Measurements from ENCODE around the gene STX8.

The STX8 gene

DNA sequence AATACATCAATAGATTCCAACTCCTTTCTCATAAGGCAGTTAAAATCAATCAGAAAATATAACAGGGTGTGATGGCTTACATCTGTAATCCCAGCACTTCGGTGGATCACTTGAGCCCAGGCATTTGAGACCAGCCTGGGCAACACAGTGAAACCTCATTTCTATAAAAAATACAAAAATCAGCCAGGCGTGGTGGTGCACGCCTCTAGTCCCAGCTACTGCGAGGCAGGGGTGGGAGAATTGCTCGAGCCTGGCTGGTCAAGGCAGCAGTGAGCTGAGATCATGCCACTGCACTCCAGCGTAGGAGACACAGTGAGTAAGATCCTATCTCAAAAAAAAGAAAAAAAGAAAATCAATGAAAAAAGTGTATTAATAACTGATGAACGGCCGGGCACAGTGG is 295.7 kb downstream of the STX8 start:
- no peak for TF ChIP-seq POLR2A (IDR thresholded peaks at IDR 0.05; ENCODE audit: low read depth, low read length)
- no peak for TF ChIP-seq POLR2AphosphoS5 (IDR thresholded peaks at IDR 0.05; ENCODE audit: low read depth, low read length)
- TF ChIP-seq TAF1 (IDR thresholded peaks at IDR 0.05; ENCODE audit: borderline replicate concordance, low read depth, low read length): no peak
- no peak for FAIRE-seq
- DNase-seq (ENCODE audit: insufficient read length): no peak

DNA sequence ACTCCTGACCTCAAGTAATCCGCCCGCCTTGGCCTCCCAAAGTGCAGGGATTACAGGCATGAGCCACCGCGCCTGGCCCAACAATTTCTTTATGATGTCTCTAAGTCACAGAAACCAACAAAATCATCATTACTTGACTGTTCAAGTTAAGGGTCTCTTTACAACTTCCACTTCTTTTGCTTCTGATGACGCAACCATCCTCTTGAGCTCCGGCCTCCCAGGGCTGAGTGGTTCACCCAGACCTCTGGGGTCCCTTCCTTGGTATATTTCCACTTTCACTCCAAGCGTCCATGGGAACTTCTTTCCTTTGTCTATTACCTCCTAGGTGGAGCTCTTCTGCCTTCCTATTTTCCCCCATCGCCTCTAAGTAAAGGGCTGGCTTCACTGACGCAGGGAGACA is 300.6 kb downstream of the STX8 start:
- TF ChIP-seq TAF1 (IDR thresholded peaks at IDR 0.05; ENCODE audit: borderline replicate concordance, low read depth, low read length) (no peak), POLR2A (IDR thresholded peaks at IDR 0.05; ENCODE audit: low read depth, low read length) (no peak), POLR2AphosphoS5 (IDR thresholded peaks at IDR 0.05; ENCODE audit: low read depth, low read length) (no peak)
- no peak for DNase-seq (ENCODE audit: insufficient read length)
- no peak for FAIRE-seq

- DNase-seq (ENCODE audit: insufficient read length): no peak
- TF ChIP-seq POLR2A (IDR thresholded peaks at IDR 0.05; ENCODE audit: low read depth, low read length) (no peak), TAF1 (IDR thresholded peaks at IDR 0.05; ENCODE audit: borderline replicate concordance, low read depth, low read length) (no peak), POLR2AphosphoS5 (IDR thresholded peaks at IDR 0.05; ENCODE audit: low read depth, low read length) (no peak)
- FAIRE-seq: no peak
These were observed 301.9 kb downstream of the STX8 start for GRCh38 chr17:9273428-9274391.

DNA sequence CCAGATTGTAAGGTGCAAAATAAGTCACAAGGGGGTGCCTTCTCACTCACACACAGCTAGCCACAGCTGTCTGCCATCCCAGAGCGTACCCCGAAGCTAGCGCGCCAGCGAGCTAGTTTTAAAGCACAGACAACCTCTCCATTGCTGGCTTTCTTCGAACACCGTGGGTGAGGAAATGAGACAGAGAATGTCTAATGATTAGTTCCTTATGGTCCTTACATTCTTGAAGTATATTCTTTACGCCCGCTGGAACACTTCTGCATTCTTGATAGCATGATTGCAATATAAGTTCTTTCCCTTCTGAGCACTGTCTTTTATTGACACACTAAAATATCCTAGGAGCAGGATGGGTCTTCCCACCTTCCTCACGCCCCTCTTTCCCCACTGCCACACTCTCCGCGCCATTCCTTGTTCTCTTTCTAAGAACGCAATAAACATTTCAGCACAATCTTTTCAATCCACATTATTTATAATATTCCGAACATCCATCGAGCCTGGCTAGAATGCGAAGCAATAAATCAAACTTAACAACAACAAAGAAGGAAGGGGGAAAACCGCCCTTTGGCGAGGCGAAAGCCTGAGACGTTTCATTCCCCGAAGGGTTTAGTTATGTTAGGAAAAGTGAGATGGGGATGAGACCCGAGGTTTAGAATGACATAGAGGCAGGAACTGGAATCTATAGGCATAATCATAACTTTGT is 303.0 kb downstream of the STX8 start:
- no peak for FAIRE-seq
- DNase-seq (ENCODE audit: insufficient read length): no peak

DNA sequence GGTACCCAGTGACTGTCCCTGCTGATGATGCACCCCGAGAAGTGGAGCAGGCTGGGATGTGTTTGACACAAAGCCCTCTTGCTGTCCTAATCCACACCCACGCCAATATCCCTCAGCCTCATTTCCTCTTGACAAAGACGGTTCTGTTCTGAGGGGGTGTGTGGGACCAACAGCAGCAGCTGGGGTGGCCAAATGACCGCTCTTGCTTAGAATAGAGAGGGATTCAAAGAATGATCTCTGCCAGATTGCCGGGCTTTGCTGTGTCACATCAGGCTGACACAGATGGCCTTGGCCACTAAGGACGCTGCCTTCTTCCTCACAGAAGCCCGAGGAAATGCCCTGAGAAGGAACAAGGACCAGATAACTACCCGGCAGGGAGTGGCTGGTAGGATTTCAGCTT is 303.6 kb downstream of the STX8 start:
- TF ChIP-seq POLR2AphosphoS5 (IDR thresholded peaks at IDR 0.05; ENCODE audit: low read depth, low read length): no peak
- no peak for TF ChIP-seq POLR2A (IDR thresholded peaks at IDR 0.05; ENCODE audit: low read depth, low read length)
- no peak for TF ChIP-seq TAF1 (IDR thresholded peaks at IDR 0.05; ENCODE audit: borderline replicate concordance, low read depth, low read length)
- DNase-seq (ENCODE audit: insufficient read length): no peak
- FAIRE-seq: no peak

More for the DNA sequence above, 303.0 kb downstream of the STX8 start:
- TF ChIP-seq POLR2A (IDR thresholded peaks at IDR 0.05; ENCODE audit: low read depth, low read length): no peak
- no peak for TF ChIP-seq TAF1 (IDR thresholded peaks at IDR 0.05; ENCODE audit: borderline replicate concordance, low read depth, low read length)
- TF ChIP-seq POLR2AphosphoS5 (IDR thresholded peaks at IDR 0.05; ENCODE audit: low read depth, low read length): no peak

GRCh38 chr17:9270921-9271320 is 304.7 kb downstream of the STX8 start:
- no peak for FAIRE-seq
- TF ChIP-seq TAF1 (IDR thresholded peaks at IDR 0.05; ENCODE audit: borderline replicate concordance, low read depth, low read length) (no peak), POLR2A (IDR thresholded peaks at IDR 0.05; ENCODE audit: low read depth, low read length) (no peak), POLR2AphosphoS5 (IDR thresholded peaks at IDR 0.05; ENCODE audit: low read depth, low read length) (no peak)
- DNase-seq (ENCODE audit: insufficient read length): no peak

GRCh38 chr17:9269350-9270035 is 306.1 kb downstream of the STX8 start:
- FAIRE-seq (no peak), DNase-seq (ENCODE audit: insufficient read length) (no peak)
- TF ChIP-seq POLR2AphosphoS5 (IDR thresholded peaks at IDR 0.05; ENCODE audit: low read depth, low read length): no peak
- TF ChIP-seq POLR2A (IDR thresholded peaks at IDR 0.05; ENCODE audit: low read depth, low read length): no peak
- TF ChIP-seq TAF1 (IDR thresholded peaks at IDR 0.05; ENCODE audit: borderline replicate concordance, low read depth, low read length): no peak

GRCh38 chr17:9268546-9268945 is 307.1 kb downstream of the STX8 start:
- no peak for FAIRE-seq
- DNase-seq (ENCODE audit: insufficient read length): no peak

DNA sequence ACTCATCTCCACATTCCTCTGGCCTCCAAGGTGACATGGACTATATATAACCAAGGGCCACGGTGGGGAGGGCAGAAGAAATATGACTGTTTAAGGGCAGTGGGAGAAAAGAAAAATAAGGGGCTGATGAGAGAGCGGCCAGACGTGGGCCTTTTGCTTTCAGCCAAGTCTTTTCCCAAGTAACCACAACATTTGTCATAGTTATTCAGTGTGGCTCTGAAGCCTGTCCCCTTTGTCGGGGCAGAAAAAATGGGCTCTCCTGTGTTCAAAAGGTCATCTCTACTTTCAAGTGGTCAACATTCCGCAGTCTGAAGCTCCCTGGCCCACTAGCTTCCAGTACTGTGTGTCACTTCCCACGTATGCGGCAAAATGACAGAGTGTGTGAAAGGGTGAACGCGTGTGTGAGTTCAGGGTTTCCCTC is 308.9 kb downstream of the STX8 start:
- TF ChIP-seq TAF1 (IDR thresholded peaks at IDR 0.05; ENCODE audit: borderline replicate concordance, low read depth, low read length): no peak
- FAIRE-seq (no peak), DNase-seq (ENCODE audit: insufficient read length) (no peak)

More at GRCh38 chr17:9268546-9268945, 307.1 kb downstream of the STX8 start:
- TF ChIP-seq TAF1 (IDR thresholded peaks at IDR 0.05; ENCODE audit: borderline replicate concordance, low read depth, low read length): no peak
- no peak for TF ChIP-seq POLR2AphosphoS5 (IDR thresholded peaks at IDR 0.05; ENCODE audit: low read depth, low read length)
- no peak for TF ChIP-seq POLR2A (IDR thresholded peaks at IDR 0.05; ENCODE audit: low read depth, low read length)

DNA sequence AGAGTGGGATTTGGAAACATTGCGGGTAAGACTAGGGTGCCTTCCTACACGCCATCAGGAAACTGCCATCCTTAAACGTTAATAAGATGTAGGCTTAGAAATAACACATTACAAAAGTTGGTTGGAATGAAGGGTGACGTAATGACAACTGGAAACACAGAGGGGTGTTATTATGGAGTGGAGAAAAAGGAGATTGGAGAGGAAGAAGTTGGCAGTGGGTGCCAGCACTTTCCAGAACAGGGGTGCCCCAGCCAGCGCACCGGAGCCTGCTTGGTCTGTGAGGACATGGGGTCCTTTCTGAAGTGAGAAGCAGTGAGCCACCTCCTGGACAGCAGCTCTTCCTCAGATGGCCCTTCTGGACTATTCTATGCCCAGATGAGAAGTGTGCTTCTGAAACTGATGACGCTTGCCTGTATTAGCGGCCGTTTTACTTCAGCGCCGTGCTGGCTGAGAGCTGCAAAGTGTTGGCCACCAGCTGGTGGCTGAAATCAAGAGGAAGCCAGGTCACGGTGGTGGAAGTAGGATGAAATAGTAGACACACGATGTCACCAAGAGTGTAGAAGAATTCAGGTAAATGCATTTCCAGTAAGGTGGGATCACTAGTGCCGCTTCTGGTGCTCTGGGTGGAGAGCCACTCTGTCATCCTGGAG is 309.5 kb downstream of the STX8 start:
- FAIRE-seq: no peak
- no peak for TF ChIP-seq POLR2A (IDR thresholded peaks at IDR 0.05; ENCODE audit: low read depth, low read length)
- no peak for TF ChIP-seq TAF1 (IDR thresholded peaks at IDR 0.05; ENCODE audit: borderline replicate concordance, low read depth, low read length)
- no peak for TF ChIP-seq POLR2AphosphoS5 (IDR thresholded peaks at IDR 0.05; ENCODE audit: low read depth, low read length)

More for the DNA sequence above, 309.5 kb downstream of the STX8 start:
- DNase-seq (ENCODE audit: insufficient read length): no peak

Measured in GM12892 (cell line).